H1 (cell line): ENCODE results near the gene PRAF2. TPM values are rescaled to one million over a fixed set of nuclear protein-coding genes. Genes with fewer than 3 reads are reported as not detected.

Source experiments
- CTCF ChIP-seq, 3 experiments: IDR thresholded peaks; 1 replicate in 2 of 3; 2 replicates in 1 of 3; pipeline versions ENCODE4 v1.5.1 to v1.6.1; 2011; ENCODE audit warnings: low read length in 3 of 3, mild to moderate bottlenecking in 3 of 3, inconsistent platforms in 2 of 3, low read depth in 1 of 3, moderate library complexity in 1 of 3; ENCODE audit not compliant: insufficient read depth in 1 of 3; ENCODE audit errors: control extremely low read depth in 1 of 3
- EP300 ChIP-seq, 2 experiments: IDR thresholded peaks; 1 replicate in 1 of 2; 2 replicates in 1 of 2; pipeline ENCODE4 v1.6.1; 2011 to 2012; ENCODE audit warnings: low read depth in 2 of 2, low read length in 2 of 2, mild to moderate bottlenecking in 2 of 2, borderline replicate concordance in 1 of 2, inconsistent platforms in 1 of 2, moderate library complexity in 1 of 2
- POLR2A ChIP-seq, 2 experiments: IDR thresholded peaks; 1 replicate in 1 of 2; 2 replicates in 1 of 2; pipeline ENCODE4 v1.6.1; 2011; ENCODE audit warnings: low read depth in 2 of 2, low read length in 2 of 2, mild to moderate bottlenecking in 2 of 2; ENCODE audit errors: control extremely low read depth in 1 of 2
- RBBP5 ChIP-seq: IDR thresholded peaks from 2 replicates; pipeline ENCODE4 v1.7.1; 2012; ENCODE audit warnings: low read depth, mild to moderate bottlenecking, inconsistent platforms, low read length, moderate library complexity, borderline replicate concordance
- SUZ12 ChIP-seq: fragments of 200-600 bp; sonication (generic); IDR thresholded peaks from 2 replicates; pipeline ENCODE4 v1.6.1; 2012; ENCODE audit warnings: mild to moderate bottlenecking, inconsistent platforms, low read length, moderate library complexity, mixed read lengths
- polyA plus RNA-seq, 7 experiments: library from polyadenylated mRNA; depleted of rRNA in 3 of 7; stranded (reverse) in 5 of 7; unstranded in 2 of 7; fragments of >200 nt in 5 of 7; fragments of 200-250 nt in 2 of 7; gene quantifications; 1 replicate in 5 of 7; 2 replicates in 1 of 7; 4 replicates in 1 of 7; pipeline versions ENCODE4 v1.2.1 to v1.2.3, GENCODE V29; 2011 to 2013; ENCODE audit warnings: missing spikeins in 2 of 7, mixed read lengths in 2 of 7
- total RNA-seq: library from RNA; stranded (reverse); fragmentation: NEBNext Ultra II Directional; extraction: Animal tissue kit (Norgen Biotek cat#: 25700); gene quantifications from 2 replicates; pipeline ENCODE4 v1.2.1, GENCODE V29; 2021

The PRAF2 gene
- total and polyA plus RNA-seq, 2 of the 8 experiments (the other 6 are each of a cell fraction or from before 2014, with no cell fraction given), result 11.3 to 15.4 TPM

- no peak for TF ChIP-seq CTCF (IDR thresholded peaks at IDR 0.05; ENCODE audit: control extremely low read depth in 1 of 3, insufficient read depth in 1 of 3, low read depth in 1 of 3, low read length in 3 of 3)
- TF ChIP-seq EP300 (IDR thresholded peaks at IDR 0.05; ENCODE audit: borderline replicate concordance in 1 of 2, low read depth in 2 of 2, low read length in 2 of 2), result no peak
- no peak for TF ChIP-seq POLR2A (IDR thresholded peaks at IDR 0.05; ENCODE audit: control extremely low read depth in 1 of 2, low read depth in 2 of 2, low read length in 2 of 2)
- TF ChIP-seq SUZ12, result no peak
- TF ChIP-seq RBBP5, result no peak
Observed at GRCh38 chrX:49054073-49054762, 19.6 kb downstream of the PRAF2 start (continued).
